HepG2 (cell line): ENCODE results near the gene ADSS1. TPM values are rescaled to one million over a fixed set of nuclear protein-coding genes. Genes with fewer than 3 reads are reported as not detected.

Experiments
- FOXK1 ChIP-seq: sonication (generic); formaldehyde crosslinking; IDR thresholded peaks from 2 replicates; pipeline ENCODE4 v1.4.0; 2020; ENCODE audit warnings: low read depth, missing genetic modification reagents, borderline replicate concordance
- MIXL1 ChIP-seq: IDR thresholded peaks from 2 replicates; pipeline ENCODE4 v1.6.1; 2016
- NCOA2 ChIP-seq: sonication (generic); formaldehyde crosslinking; IDR thresholded peaks from 2 replicates; pipeline ENCODE4 v1.8.0; 2022; ENCODE audit warnings: inconsistent platforms
- NR0B2 ChIP-seq: sonication (generic); formaldehyde crosslinking; IDR thresholded peaks from 2 replicates; pipeline ENCODE4 v1.4.0; 2020; ENCODE audit warnings: mild to moderate bottlenecking, missing genetic modification reagents
- NR2F6 ChIP-seq, 2 experiments: IDR thresholded peaks; 2 replicates each; pipeline ENCODE4 v1.6.1; 2016; ENCODE audit warnings: antibody characterized with exemption in 1 of 2, mild to moderate bottlenecking in 1 of 2
- TCF7 ChIP-seq: sonication (generic); IDR thresholded peaks from 2 replicates; pipeline ENCODE4 v1.6.1; 2016; ENCODE audit warnings: antibody characterized with exemption, low read depth
- ZBTB10 ChIP-seq: sonication (generic); formaldehyde crosslinking; IDR thresholded peaks from 2 replicates; pipeline ENCODE4 v1.4.0; 2020; ENCODE audit warnings: missing genetic modification reagents, borderline replicate concordance
- ZBTB34 ChIP-seq: sonication (generic); formaldehyde crosslinking; IDR thresholded peaks from 2 replicates; pipeline ENCODE4 v1.8.0; 2022; ENCODE audit warnings: mild to moderate bottlenecking, missing genetic modification reagents
- ZNF318 ChIP-seq: sonication (generic); formaldehyde crosslinking; IDR thresholded peaks from 2 replicates; pipeline ENCODE4 v1.4.0; 2020; ENCODE audit warnings: mild to moderate bottlenecking, missing genetic modification reagents
- ZNF644 ChIP-seq: IDR thresholded peaks from 2 replicates; pipeline ENCODE4 v1.6.1; 2016; ENCODE audit warnings: low read depth
- ZUFSP ChIP-seq: sonication (generic); formaldehyde crosslinking; IDR thresholded peaks from 2 replicates; pipeline ENCODE4 v1.9.0; 2021; ENCODE audit warnings: missing genetic modification reagents, mild to moderate bottlenecking, borderline replicate concordance
- polyA plus RNA-seq, 8 experiments: library from polyadenylated mRNA; depleted of rRNA in 3 of 8; stranded (reverse) in 7 of 8; unstranded in 1 of 8; fragments of >200 nt; fragmentation: Illumina TruSeq in 4 of 8; extraction: Trizol in 4 of 8; gene quantifications; 2 replicates each; pipeline versions ENCODE4 v1.2.1 to v1.2.3, GENCODE V29; 2011 to 2016; ENCODE audit warnings: low read depth in 4 of 8, missing spikeins in 1 of 8, mixed read lengths in 1 of 8; ENCODE audit not compliant: insufficient read depth in 1 of 8
- total RNA-seq, 5 experiments: library from RNA; depleted of rRNA; stranded (reverse); fragments of >200 nt; fragmentation: Illumina TruSeq; extraction: Trizol; gene quantifications; 2 replicates each; pipeline ENCODE4 v1.2.3, GENCODE V29; 2016; ENCODE audit warnings: low read depth in 1 of 5

ADSS1 gene
- total and polyA plus RNA-seq, 2 of the 13 experiments (the other 11 are each of a cell fraction or from before 2014, with no cell fraction given): 1.0 to 36.7 TPM

GRCh38 chr14:104680806-104681688 lies 43.0 kb upstream of the ADSS1 start (continued):
- TF ChIP-seq MIXL1 (CRISPR knock-in tag) (0 out of 2 replicates have a peak, but pooled peaks have one; percentile 12), ZNF318 (CRISPR knock-in tag) (peak; percentile 48; the same call in 1 of the 2 replicates), ZBTB34 (CRISPR knock-in tag) (no peak), FOXK1 (CRISPR knock-in tag) (no peak; the same call in 1 of the 2 replicates), ZNF644 (no peak), NCOA2 (CRISPR knock-in tag) (peak; percentile 40; the same call in 1 of the 2 replicates), NR0B2 (no peak), NR2F6 (IDR thresholded peaks at IDR 0.05) (no peak), NR2F6 (CRISPR knock-in tag; IDR thresholded peaks at IDR 0.05) (peak; percentile 64; the same call in 1 of the 2 replicates), ZBTB10 (CRISPR knock-in tag) (no peak), TCF7 (no peak), ZUFSP (no peak)
